ENCODE measurements around the gene TULP4.

GRCh38 chr6:158481690-158482473, 169.6 kb downstream of the TULP4 start:
- TF ChIP-seq, protein P1, sequence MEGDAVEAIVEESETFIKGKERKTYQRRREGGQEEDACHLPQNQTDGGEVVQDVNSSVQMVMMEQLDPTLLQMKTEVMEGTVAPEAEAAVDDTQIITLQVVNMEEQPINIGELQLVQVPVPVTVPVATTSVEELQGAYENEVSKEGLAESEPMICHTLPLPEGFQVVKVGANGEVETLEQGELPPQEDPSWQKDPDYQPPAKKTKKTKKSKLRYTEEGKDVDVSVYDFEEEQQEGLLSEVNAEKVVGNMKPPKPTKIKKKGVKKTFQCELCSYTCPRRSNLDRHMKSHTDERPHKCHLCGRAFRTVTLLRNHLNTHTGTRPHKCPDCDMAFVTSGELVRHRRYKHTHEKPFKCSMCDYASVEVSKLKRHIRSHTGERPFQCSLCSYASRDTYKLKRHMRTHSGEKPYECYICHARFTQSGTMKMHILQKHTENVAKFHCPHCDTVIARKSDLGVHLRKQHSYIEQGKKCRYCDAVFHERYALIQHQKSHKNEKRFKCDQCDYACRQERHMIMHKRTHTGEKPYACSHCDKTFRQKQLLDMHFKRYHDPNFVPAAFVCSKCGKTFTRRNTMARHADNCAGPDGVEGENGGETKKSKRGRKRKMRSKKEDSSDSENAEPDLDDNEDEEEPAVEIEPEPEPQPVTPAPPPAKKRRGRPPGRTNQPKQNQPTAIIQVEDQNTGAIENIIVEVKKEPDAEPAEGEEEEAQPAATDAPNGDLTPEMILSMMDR (conservative IDR thresholded peaks at IDR 0.05; ENCODE audit: low read length) = no peak
- TF ChIP-seq EZH2phosphoT487 (IDR thresholded peaks at IDR 0.05; ENCODE audit: borderline replicate concordance) = no peak

Measured in Loucy (cell line).